ENCODE results near the gene HOXC10.

HOXC10 gene

DNA sequence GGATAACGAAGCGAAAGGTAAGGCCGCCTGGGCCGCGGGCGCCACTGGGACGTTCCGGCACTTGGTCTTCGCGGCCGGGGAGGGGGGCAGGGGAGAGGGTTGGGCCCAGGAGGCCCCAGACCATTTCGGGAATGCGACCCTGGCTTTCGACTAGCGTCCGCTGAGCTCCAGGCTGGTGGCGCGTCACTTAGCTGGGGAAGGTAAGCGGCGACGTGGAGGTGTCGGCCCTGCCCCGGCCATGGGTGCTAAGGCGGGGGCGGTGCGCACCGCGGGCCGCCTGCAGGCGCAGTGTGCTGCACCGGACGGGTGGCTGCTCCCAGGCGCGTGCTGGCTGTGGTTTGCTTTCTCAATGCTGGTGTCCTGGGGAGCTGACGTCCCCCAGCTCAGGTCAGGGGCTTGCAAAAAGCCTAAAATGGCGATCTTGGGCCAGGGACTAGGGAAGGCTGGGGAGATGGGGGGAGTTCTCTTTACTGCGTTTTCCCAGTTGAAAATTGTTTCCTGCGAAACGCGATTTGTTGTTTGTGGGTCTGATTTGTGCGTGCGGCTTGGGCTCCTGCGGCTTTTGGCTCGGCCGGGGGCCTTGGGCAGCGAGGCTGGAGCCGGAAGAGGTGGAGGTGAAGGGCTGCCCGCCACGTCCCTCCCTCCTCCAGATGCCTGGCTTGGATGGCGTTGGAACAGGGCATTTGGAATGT lies 1.2 kb downstream of the HOXC10 start:
- DNase-seq: peak; percentile 73
- in situ Hi-C loops (cut with HindIII; ENCODE audit: low pct_ligation_motif_present, low pct_unique_long_range_greater_than_20kb, low sequenced_read_pairs): no loop called here

DNA sequence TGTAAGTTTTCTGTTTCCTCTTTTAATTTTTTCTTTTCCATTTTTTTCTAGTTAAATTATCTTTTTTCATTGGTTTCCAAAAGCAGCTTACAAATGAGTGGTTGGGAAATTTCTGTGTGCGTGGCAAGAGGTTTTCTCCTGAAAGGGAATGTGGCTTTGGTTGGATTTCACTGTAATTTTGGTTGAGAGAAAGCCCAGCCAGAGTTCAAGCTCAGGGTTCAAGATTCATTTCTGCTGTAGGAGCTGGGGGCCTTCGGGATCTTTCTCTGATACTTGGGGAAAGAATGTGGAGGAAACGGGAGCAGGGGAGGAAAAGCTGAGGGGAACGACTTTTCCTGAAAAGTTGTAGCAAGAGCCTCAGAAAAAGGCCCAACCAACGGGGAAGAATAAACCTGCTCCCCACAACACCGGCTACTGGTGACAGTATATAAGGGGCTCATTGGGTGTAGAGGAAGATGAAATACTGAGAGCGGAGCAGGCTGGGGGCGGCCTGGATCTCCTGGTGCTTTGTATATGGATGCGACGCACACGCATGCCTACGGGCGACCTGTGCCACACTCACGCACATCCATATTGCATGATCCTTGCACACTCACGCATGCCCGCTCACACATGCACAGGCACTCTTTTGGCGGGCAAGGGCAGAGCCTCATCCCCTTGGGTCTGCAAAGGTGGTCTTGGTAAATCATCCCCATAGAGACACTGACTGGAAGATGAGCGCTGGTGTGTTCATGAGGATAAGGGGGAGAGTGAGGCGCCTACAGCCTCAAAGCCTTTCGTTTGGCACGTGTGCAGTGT lies 1.9 kb downstream of the HOXC10 start:
- no peak for DNase-seq
- in situ Hi-C loops (cut with HindIII; ENCODE audit: low pct_ligation_motif_present, low pct_unique_long_range_greater_than_20kb, low sequenced_read_pairs): no loop called here

DNA sequence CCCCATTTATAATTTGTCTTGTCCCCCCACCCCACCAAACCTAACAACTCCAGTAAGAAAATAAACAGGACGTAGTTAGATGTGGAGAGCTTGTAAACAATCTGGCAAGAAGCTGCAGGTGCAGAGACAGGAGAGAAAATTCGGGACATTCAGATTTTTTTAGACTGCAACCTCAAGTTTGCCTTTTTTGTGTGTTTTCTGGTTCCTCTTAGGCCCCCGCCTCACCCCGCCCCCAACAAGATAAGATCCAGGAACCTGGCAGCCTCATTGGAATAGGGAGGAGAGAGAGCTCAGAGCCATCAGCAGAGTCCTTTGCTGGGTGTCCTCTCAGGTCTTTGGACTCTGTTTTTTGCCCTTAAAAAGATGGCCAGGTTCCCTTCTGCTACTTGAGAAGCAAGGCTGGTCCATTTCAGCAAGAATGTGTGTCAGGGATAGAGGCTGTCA lies 2.9 kb downstream of the HOXC10 start:
- in situ Hi-C loops (cut with HindIII; ENCODE audit: low pct_ligation_motif_present, low pct_unique_long_range_greater_than_20kb, low sequenced_read_pairs): no loop called here
- DNase-seq: no peak

DNA sequence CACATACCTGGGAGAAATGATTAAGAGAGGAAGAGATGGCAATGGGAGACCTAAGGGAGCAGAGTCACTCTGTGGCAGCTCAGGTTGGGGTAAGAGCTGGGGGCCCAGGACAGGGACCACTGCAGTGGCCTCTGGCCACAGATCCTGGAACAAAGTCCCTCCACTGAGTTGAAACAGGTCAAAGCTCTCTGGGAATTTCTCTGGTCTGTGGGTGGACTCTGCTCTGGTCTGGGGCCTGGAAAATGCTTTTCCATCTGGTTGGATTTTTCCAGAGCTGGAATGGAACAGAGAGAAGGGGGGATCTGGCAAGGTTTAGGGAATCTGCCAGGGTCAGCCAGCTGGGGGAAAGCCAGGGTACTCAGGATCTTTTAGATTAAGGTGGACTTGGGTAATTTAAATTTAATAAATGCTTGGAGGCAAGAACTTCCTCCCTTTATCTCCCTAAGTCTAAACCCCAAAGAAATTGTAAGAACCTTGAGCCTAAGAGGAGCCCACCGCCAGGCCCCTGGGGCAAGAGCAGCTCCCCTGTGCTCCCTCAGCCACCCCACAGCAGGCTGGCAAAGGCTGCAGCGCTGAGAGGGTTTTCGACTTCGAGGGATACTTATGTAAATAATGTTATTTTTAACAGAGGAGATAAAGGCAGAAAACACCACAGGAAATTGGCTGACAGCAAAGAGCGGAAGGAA lies 3.7 kb downstream of the HOXC10 start:
- in situ Hi-C loops (cut with HindIII; ENCODE audit: low pct_ligation_motif_present, low pct_unique_long_range_greater_than_20kb, low sequenced_read_pairs): no loop called here
- DNase-seq: no peak

DNA sequence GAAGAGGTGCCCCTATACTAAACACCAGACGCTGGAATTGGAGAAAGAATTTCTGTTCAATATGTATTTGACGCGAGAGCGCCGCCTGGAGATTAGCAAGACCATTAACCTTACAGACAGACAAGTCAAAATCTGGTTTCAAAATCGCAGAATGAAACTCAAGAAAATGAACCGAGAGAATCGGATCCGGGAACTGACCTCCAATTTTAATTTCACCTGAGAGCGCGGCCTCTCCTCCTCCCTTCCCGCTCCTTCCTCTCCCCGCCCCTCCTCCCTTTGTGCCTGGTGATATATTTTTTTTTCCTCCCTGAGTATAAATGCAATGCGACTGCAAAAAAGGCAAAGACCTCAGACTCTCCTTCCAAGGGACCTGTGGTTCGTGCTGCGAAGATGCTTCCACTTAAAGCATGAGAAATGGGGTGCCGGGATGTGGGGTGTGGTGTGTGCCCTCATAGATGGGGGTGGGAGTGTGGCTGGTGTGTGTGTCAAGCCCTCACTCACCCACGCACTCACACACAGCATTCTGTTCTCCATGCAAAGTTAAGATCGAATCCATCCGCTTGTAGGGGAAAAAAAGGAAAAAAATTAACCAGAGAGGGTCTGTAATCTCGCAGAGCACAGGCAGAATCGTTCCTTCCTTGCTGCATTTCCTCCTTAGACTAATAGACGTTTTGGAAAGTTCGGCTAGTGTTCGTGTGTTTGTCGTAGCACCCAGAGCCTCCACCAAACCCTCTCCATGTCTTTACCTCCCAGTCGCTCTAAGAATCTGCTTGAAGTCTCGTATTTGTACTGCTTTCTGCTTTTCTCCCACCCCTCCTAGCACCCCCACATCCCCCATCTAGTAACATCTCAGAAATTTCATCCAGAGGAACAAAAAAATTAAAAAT lies 4.5 kb downstream of the HOXC10 start:
- in situ Hi-C loops (cut with HindIII; ENCODE audit: low pct_ligation_motif_present, low pct_unique_long_range_greater_than_20kb, low sequenced_read_pairs): no loop called here
- DNase-seq: peak; percentile 44

DNA sequence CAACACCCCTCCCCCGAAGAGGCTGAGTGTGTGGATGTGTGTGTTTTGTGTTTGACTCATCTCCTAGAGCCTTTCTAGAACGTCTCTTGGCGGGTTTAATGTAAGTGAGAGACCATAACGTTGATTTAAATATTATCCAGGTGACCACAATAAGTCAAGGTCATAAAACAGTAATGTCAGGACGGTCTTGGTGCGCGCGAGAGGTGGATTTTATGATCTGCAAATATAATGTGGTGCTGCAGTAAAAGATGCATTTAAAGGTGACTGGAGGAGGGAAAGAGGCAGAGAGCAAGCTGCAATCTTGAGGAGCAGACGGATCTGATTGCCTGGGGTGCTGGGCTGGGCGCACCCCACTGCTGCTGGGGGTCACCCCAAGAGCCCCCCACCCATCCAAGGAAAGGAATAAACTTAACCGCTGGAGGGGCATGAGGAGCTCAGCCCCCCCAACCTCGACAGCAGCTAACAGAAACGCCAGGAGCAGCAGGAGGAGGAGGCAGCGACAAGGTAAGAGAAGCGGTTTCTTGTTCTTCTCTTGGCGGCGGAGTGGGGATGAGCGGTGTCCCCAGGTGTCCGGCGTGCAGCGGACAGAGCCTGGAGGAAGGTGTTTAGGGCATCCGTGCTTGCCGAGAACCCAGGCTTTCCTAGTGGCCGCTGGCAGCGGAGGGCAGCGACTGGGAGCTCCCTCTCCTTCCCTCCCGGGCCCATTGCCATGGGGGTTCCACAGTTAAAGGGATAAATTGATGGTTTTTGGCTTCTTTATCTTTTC lies 5.5 kb downstream of the HOXC10 start:
- in situ Hi-C loops (cut with HindIII; ENCODE audit: low pct_ligation_motif_present, low pct_unique_long_range_greater_than_20kb, low sequenced_read_pairs): no loop called here
- no peak for DNase-seq

DNA sequence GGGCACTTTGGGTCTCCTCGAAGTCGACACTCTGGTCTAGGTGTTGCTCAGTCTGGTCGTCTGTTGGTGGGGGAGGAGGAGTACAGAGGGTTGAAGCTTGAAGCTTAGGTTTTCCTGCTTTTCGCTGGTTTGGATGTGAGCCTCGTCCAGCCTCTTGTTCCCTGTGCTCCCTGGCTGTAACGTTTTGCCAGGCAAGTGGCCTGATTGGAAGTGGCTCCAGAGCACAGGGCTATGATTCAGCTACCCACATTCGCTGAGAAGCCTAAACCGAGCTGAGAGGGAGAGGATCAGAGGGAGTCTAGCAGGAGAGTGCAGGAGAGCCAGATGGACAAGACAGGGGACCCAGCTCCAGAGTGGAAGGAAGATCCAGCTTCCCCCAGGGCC lies 6.1 kb downstream of the HOXC10 start:
- no peak for DNase-seq
- in situ Hi-C loops (cut with HindIII; ENCODE audit: low pct_ligation_motif_present, low pct_unique_long_range_greater_than_20kb, low sequenced_read_pairs): no loop called here

DNA sequence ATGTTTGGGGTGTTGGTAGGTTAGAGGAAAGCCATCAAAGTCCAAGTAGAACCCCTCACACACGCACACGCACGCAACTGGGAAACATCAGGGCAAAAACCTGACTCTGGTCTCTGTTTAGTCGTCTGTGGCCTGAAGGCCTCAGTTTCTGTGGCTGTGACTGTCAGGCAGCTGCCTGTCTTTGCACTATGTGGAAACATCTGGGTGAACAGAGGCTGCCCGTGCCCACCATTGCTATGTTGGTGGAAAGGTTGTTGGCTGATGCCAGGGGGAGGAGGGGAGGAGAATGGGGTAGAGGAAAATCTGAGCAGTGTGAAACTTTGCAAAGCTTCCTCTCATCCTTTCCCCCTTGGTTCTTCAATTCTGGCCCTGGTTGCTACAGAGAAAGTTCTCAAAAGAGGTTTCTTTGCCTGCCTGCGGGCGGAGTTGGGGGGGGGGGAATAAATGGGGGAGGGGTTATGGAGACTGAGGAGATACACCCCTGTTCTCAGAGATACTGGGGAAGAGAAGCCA lies 7.5 kb downstream of the HOXC10 start:
- DNase-seq: no peak
- in situ Hi-C loops (cut with HindIII; ENCODE audit: low pct_ligation_motif_present, low pct_unique_long_range_greater_than_20kb, low sequenced_read_pairs): no loop called here

DNA sequence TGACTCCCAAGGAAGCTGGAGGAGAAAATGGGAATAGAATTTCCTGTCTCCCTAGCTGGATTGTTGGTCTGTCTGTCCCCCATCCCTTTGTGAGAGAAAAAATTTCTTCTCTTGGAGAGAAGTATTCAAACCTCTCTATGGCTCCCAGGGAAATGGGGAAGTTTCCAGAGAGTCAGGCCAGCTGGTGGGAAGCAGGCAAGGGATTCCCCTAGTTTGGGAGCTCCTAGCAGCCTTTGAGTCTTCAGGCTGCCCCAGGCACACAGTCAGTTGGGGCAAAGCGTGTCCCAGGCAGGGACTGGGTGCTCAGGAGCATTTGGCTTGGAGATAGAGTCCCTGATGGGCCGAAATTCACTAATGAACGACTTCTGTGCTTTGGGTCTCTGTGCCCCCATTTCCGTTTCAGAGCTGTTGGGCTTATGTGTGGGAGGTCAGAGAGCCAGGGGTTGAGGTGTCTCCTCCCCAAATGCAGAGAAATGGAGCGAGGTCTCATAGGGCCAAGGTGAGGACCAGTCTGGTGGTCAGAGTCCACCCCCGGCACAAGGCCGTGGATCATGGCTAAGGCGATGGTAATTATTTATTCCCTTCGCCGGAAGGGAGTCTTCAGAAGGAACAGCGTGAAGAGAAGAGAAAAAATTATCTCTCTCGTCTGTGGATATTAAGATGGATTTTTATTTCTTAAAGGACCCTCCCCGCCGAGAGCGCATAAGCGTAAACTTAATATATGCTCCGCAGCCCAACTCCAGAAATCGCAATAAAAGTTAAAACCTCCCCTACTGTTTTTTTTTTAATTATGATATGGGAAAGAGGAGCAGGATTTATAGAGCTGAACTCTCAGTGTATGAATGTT lies 8.4 kb downstream of the HOXC10 start:
- DNase-seq: no peak
- in situ Hi-C loops (cut with HindIII; ENCODE audit: low pct_ligation_motif_present, low pct_unique_long_range_greater_than_20kb, low sequenced_read_pairs): no loop called here

DNA sequence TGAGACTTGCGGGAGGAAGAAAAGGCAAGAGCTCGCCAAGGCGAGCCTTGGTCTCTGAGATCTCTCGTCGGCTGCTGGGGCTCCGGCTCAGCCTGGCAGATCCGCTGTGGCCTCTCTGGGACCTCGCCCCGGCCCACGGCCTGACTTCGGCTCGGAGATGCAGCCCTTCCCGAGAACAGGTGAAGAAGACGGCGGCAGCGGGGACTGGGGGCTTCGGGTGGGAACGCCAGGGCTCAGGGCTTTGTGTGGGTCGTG lies 9.0 kb downstream of the HOXC10 start:
- in situ Hi-C loops (cut with HindIII; ENCODE audit: low pct_ligation_motif_present, low pct_unique_long_range_greater_than_20kb, low sequenced_read_pairs): no loop called here
- DNase-seq: no peak

DNA sequence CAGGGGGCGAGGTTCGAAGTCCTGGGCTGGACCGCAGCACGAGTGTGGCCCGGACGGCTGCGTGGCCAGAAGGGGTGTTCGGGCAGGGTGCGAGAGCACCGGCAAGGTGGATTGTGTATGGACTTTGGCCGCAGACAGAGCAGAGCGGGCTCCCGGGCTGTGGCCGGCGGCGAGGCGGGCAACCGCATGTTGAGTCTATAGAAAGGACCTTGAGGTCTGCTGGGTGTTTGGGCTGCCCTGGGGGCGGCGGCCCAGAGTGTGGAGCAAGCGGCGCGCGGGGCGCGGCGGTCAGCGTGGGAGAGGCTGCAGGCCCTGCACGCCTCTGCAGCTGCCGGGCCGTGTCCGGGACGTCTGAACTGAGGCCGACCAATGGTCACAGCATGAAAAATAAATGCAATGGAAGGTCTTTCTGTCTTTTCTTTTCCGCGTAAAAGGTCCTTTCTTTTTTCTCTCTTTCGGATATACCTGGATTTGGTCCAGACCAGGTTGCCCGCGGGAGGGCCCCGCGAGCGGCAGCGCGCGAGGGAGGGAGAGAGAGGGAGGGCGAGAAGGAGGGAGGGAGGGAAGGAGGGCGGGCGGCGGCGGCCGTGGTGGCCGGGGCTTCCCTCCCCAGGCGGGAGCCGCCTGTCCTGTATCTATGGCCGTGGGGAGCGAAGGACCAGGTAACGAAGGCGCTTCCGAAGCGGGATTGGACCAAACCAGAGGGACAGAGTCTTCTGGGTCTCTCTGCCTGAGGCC lies 9.5 kb downstream of the HOXC10 start:
- in situ Hi-C loops (cut with HindIII; ENCODE audit: low pct_ligation_motif_present, low pct_unique_long_range_greater_than_20kb, low sequenced_read_pairs): no loop called here

DNA sequence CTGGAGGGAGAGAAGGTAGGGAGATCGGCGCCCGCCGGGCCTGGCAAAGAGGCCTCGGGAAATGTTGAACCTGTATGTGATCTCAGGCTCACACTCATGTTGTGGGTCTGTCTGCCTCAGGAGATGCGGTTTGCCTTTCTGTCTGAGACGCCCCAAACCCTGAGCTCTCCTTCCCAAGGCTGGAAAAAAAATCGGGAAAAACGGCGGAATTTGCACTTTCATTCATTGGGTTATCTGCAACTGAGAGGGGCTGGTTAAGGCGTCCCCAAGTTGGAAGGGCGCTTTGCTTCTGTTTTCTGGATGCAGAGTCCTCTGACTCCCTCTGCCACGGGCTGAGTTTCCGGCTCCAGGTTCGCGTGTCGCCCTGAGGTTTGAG lies 10.0 kb downstream of the HOXC10 start:
- in situ Hi-C loops (cut with HindIII; ENCODE audit: low pct_ligation_motif_present, low pct_unique_long_range_greater_than_20kb, low sequenced_read_pairs): no loop called here
- DNase-seq: peak; percentile 65

More for the DNA sequence above, 9.5 kb downstream of the HOXC10 start:
- DNase-seq: peak; percentile 46

DNA sequence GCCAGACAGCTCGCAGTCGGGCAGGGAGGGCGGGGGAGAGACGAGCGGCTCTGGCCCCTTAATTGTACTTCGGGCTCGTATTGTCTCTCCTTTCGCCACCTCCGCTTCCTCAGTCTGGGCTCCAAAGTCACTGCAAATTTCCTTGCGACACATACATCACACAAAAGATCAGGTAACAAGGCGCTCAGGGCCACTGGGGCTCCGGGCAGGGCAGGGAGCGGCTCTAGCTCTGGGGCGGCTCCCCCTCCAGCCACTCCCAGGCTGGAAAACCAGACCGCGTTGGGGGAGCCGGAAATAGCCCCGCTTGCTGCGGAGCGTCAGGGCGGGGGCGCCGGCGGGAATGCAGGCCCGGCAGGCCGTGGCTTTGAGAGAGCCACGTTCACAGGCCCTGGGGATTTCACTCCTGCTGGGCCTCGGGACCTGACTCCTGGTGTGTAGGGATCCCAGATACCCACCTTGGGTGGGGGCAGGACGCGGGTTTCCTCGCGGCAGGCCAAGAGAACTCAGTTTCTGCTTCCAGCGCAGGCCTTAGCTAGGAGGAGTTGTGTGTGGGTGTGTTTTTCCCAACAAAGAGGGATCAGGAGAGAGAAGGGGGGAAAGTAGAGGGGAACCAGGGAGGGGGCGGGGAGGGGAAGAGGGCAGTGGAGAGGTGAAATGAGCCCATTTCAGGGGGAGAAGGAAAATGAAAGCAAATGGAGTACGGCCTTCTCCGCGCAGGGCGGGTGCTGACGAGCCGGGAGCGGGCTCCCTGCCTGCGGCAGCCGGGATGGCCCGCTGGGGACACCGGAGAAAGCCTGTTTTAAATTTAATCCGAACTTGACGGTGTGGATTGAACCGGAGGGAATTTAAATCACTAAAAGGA lies 10.7 kb downstream of the HOXC10 start:
- in situ Hi-C loops (cut with HindIII; ENCODE audit: low pct_ligation_motif_present, low pct_unique_long_range_greater_than_20kb, low sequenced_read_pairs): no loop called here
- peak; percentile 86 for DNase-seq

DNA sequence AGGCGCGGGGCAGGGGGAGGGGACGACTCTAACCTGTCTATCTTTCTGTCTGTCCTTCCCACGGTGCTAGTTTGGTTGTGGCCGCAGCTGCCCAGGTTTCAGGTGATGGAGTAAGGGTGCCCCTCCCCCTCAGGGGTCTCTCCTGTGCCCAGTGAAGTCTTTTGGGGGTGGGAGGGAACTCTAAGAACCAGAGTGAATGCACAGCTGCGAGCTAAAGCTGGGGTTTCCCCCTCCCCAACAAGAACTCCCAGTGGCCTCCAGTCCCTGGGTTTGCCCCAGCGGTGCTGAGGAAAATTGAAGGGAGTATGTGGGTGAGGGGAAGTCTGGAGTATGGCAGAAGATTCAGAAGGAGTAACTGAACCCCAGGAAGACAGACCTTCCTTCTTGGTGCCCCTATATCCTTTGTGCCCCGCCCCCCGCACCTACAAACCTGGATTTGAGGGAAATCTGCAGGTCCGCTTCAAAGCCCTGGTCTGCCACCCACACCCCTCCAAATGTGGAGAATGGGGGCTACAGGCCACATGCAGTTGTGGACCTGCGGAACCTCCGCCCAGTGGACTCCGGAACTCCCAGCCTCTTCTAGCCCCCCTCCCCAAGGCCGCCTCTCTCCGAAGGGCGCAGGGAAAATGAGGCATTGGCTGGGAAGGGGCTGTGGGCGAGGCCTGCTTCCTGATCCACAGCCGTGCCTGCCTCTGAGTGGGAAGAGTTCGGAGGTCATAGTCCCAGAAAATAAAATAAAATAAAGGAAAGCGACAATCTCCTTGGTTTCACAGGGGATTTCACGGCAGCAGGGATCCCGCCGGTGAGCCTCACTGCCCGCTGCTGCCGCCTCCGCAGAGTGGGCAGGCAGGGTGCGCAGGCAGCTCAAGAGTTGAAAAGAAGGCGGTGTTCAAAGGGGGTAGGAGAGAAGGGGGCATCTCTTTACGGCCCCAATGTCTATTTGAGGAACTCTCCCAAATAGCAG lies 11.6 kb downstream of the HOXC10 start:
- in situ Hi-C loops (cut with HindIII; ENCODE audit: low pct_ligation_motif_present, low pct_unique_long_range_greater_than_20kb, low sequenced_read_pairs): no loop called here
- DNase-seq: peak; percentile 49
